HCT116 (cell line): ENCODE results near the gene IFT88. TPM values are rescaled to one million over a fixed set of nuclear protein-coding genes. Genes with fewer than 3 reads are reported as not detected.

Experiments used
- ATAC-seq: fragments of 200-7000 bp; cut with Tn5 transposase; 2 replicates; pipeline ENCODE4 v1.9.1; 2020; ENCODE audit warnings: mild to moderate bottlenecking, moderate library complexity
- BruUV-seq: library from RNA; stranded (reverse); fragments of 400-500 nt; replicated peaks from 2 replicates; lab custom pipeline; 2021; lab: Mats Ljungman, UMichigan
- CTCF ChIA-PET: fragments of 300-600 bp; sonication (Branson Sonifier 250); formaldehyde crosslinking; loops from one replicate; lab custom pipeline; 2021; ENCODE audit warnings: antibody characterized with exemption; lab: Charles Lee
- POLR2A ChIA-PET: fragments of 300-600, 350-600 bp; sonication (Branson Sonifier 250); formaldehyde crosslinking; loops from one replicate; lab custom pipeline; 2021; ENCODE audit warnings: antibody characterized with exemption; lab: Charles Lee
- RAD21 ChIA-PET, 2 experiments: fragments of 300-600 bp; sonication (Branson Sonifier 250); formaldehyde crosslinking; loops; one replicate each; lab custom pipeline; 2023; ENCODE audit warnings: low total read pairs in 2 of 2; ENCODE audit not compliant: uncharacterized antibody in 2 of 2, unreplicated experiment in 2 of 2, low non-redundant PET in 1 of 2; lab: Charles Lee
- DNase-seq: peaks from one replicate; pipeline ENCODE4 v3.0.0-alpha.2; 2010; ENCODE audit warnings: low read depth, low spot score
- H2AFZ ChIP-seq: fragments of 200-600 bp; shearing (Covaris generic), sonication (generic); 2 replicates; pipeline ENCODE4 v1.6.1; 2017; ENCODE audit warnings: low read depth, mixed run types, mixed read lengths, antibody characterized with exemption, low read length; ENCODE audit not compliant: poor library complexity, severe bottlenecking
- H3K27ac ChIP-seq: 2 replicates; pipeline ENCODE4 v1.5.1; 2012; ENCODE audit warnings: low read depth, low read length
- H3K27me3 ChIP-seq: fragments of 200-600 bp; sonication (generic); 2 replicates; pipeline ENCODE4 v1.6.1; 2016; ENCODE audit warnings: mixed run types, low read length, mixed read lengths; ENCODE audit not compliant: insufficient read depth
- H3K36me3 ChIP-seq, 2 experiments: fragments of 200-500 bp in 1 of 2; fragments of 200-600 bp in 1 of 2; sonication (Bioruptor generic) in 1 of 2; sonication (generic) in 1 of 2; 2 replicates each; pipeline versions ENCODE4 v1.5.1 to v1.6.1; 2014 to 2016; ENCODE audit warnings: low read length in 2 of 2, inconsistent platforms in 1 of 2, mixed read lengths in 1 of 2, mixed run types in 1 of 2; ENCODE audit not compliant: insufficient read depth in 2 of 2, control insufficient read depth in 1 of 2
- H3K4me1 ChIP-seq, 2 experiments: fragments of 200-600 bp in 1 of 2; sonication (generic) in 1 of 2; 2 replicates each; pipeline versions ENCODE4 v1.5.1 to v1.6.1; 2012 to 2017; ENCODE audit warnings: low read length in 2 of 2, inconsistent platforms in 1 of 2, mild to moderate bottlenecking in 1 of 2, mixed read lengths in 1 of 2, mixed run types in 1 of 2, moderate library complexity in 1 of 2; ENCODE audit not compliant: insufficient read depth in 2 of 2, control insufficient read depth in 1 of 2
- H3K4me2 ChIP-seq: fragments of 200-600 bp; sonication (generic); 2 replicates; pipeline ENCODE4 v1.6.1; 2017; ENCODE audit warnings: mixed run types, low read length, mixed read lengths
- H3K4me3 ChIP-seq, 2 experiments: fragments of 200-600 bp in 1 of 2; sonication (generic) in 1 of 2; replicated peaks in 1 of 2; 2 replicates each; pipeline ENCODE4 v1.5.1; 2011 to 2016; ENCODE audit warnings: low read length in 2 of 2, control low read depth in 1 of 2, low read depth in 1 of 2, mild to moderate bottlenecking in 1 of 2, mixed read lengths in 1 of 2, mixed run types in 1 of 2
- H3K79me2 ChIP-seq: fragments of 200-600 bp; sonication (generic); 2 replicates; pipeline ENCODE4 v1.6.1; 2017; ENCODE audit warnings: mild to moderate bottlenecking, mixed run types, low read length, moderate library complexity, mixed read lengths; ENCODE audit not compliant: insufficient read depth
- H3K9ac ChIP-seq: fragments of 200-600 bp; sonication (generic); 2 replicates; pipeline ENCODE4 v1.6.1; 2016; ENCODE audit warnings: low read length, mixed read lengths
- H3K9me2 ChIP-seq: fragments of 200-600 bp; sonication (generic), shearing (Covaris generic); 2 replicates; pipeline ENCODE4 v1.6.1; 2017; ENCODE audit warnings: mixed run types, mild to moderate bottlenecking, moderate library complexity; ENCODE audit not compliant: insufficient read depth
- H3K9me3 ChIP-seq, 2 experiments: fragments of 200-500 bp in 1 of 2; fragments of 200-600 bp in 1 of 2; sonication (Bioruptor generic) in 1 of 2; sonication (generic) in 1 of 2; 2 replicates each; pipeline ENCODE4 v1.6.1; 2014 to 2017; ENCODE audit warnings: low read length in 2 of 2, mixed read lengths in 2 of 2, inconsistent platforms in 1 of 2, low read depth in 1 of 2, mild to moderate bottlenecking in 1 of 2, mixed run types in 1 of 2, moderate library complexity in 1 of 2; ENCODE audit not compliant: control insufficient read depth in 1 of 2, insufficient read depth in 1 of 2
- H4K20me1 ChIP-seq: fragments of 200-600 bp; sonication (generic), shearing (Covaris generic); 2 replicates; pipeline ENCODE4 v1.6.1; 2017; ENCODE audit warnings: mixed run types, mild to moderate bottlenecking, moderate library complexity; ENCODE audit not compliant: insufficient read depth
- ATF3 ChIP-seq: IDR thresholded peaks from 2 replicates; pipeline ENCODE4 v1.6.1; 2012
- CTCF ChIP-seq, 3 experiments: fragments of 200-600 bp in 1 of 3; sonication (generic) in 1 of 3; IDR thresholded peaks in 2 of 3; conservative IDR thresholded peaks in 1 of 3; 2 replicates each; pipeline ENCODE4 v1.5.1; 2012 to 2017; ENCODE audit warnings: low read depth in 2 of 3, low read length in 2 of 3, antibody characterized with exemption in 1 of 3, borderline replicate concordance in 1 of 3, control low read depth in 1 of 3, mild to moderate bottlenecking in 1 of 3, mixed read lengths in 1 of 3, mixed run types in 1 of 3, moderate library complexity in 1 of 3; ENCODE audit not compliant: insufficient read depth in 1 of 3
- EGR1 ChIP-seq: IDR thresholded peaks from 2 replicates; pipeline ENCODE4 v1.6.1; 2012; ENCODE audit warnings: low read depth
- EZH2phosphoT487 ChIP-seq: fragments of 200-600 bp; IDR thresholded peaks from 2 replicates; pipeline ENCODE4 v1.6.1; 2018; ENCODE audit warnings: antibody characterized with exemption, borderline replicate concordance
- FOSL1 ChIP-seq: IDR thresholded peaks from 2 replicates; pipeline ENCODE4 v1.6.1; 2012; ENCODE audit warnings: low read depth
- POLR2A ChIP-seq: IDR thresholded peaks from 2 replicates; pipeline ENCODE4 v1.7.0; 2011; ENCODE audit warnings: borderline replicate concordance; ENCODE audit not compliant: insufficient read depth, insufficient read length; ENCODE audit errors: extremely low read depth
- REST ChIP-seq: IDR thresholded peaks from 2 replicates; pipeline ENCODE4 v1.6.1; 2012; ENCODE audit warnings: low read depth
- SP1 ChIP-seq: IDR thresholded peaks from 2 replicates; pipeline ENCODE4 v1.6.1; 2012; ENCODE audit warnings: low read depth
- TCF7L2 ChIP-seq: IDR thresholded peaks from 2 replicates; pipeline ENCODE4 v1.7.0; 2011; ENCODE audit warnings: borderline replicate concordance, inconsistent platforms; ENCODE audit not compliant: insufficient read depth, insufficient read length; ENCODE audit errors: extremely low read depth
- YY1 ChIP-seq: IDR thresholded peaks from 2 replicates; pipeline ENCODE4 v1.6.1; 2011; ENCODE audit warnings: low read length, low read depth, moderate library complexity, mild to moderate bottlenecking; ENCODE audit not compliant: insufficient replicate concordance; ENCODE audit errors: extremely low read depth
- ZBTB33 ChIP-seq: IDR thresholded peaks from 2 replicates; pipeline ENCODE4 v1.6.1; 2011; ENCODE audit warnings: mild to moderate bottlenecking, low read length, moderate library complexity; ENCODE audit not compliant: insufficient replicate concordance; ENCODE audit errors: extremely low read depth
- ZFX ChIP-seq: fragments of 450-650 bp; IDR thresholded peaks from 2 replicates; pipeline ENCODE4 v1.6.1; 2017
- ZNF274 ChIP-seq: fragments of 200-500 bp; sonication (Bioruptor generic); IDR thresholded peaks from 2 replicates; pipeline ENCODE4 v1.6.1; 2014; ENCODE audit warnings: mild to moderate bottlenecking, low read depth, low read length, inconsistent platforms
- intact Hi-C: fragments of 100-400 bp; cut with micrococcal nuclease; formaldehyde crosslinking; loops from 2 replicates; pipeline ENCODE4 v1.10.0; 2022
- total RNA-seq: library from RNA; stranded (reverse); gene quantifications from one replicate; pipeline ENCODE4 v1.2.1, GENCODE V29; 2021; ENCODE audit not compliant: unreplicated experiment

IFT88 gene
- total RNA-seq, 1 experiment from 2014 or later = 13.1 TPM

GRCh38 chr13:20637811-20638210 lies 70.9 kb downstream of the IFT88 start (continued):
- TF ChIP-seq REST = no peak

- CTCF ChIA-PET = no interaction called here
- H3K79me2 ChIP-seq = no peaks in the 10 kb centered on the region
- BruUV-seq = no TSS peak
- no peak for TF ChIP-seq FOSL1
- no peak for TF ChIP-seq ZNF274
- no peak for TF ChIP-seq YY1
- TF ChIP-seq POLR2A = no peak
- TF ChIP-seq SP1 = no peak
- no peak for TF ChIP-seq EZH2phosphoT487
- TF ChIP-seq ZFX = no peak
- TF ChIP-seq ATF3 = no peak
- no peak for TF ChIP-seq EGR1
- no peak for TF ChIP-seq ZBTB33
- TF ChIP-seq TCF7L2 = no peak
- TF ChIP-seq CTCF (IDR thresholded peaks at IDR 0.05 in 2 of 3, conservative IDR thresholded peaks at IDR 0.05 in 1 of 3; ENCODE audit: borderline replicate concordance in 1 of 3, insufficient read depth in 1 of 3, low read depth in 2 of 3, low read length in 2 of 3) = no peak
- TF ChIP-seq, all 23 proteins: peak for 0
- ChIA-PET POLR2A (no interaction called here), RAD21 (no interaction called here)
- no peaks in the 10 kb centered on the region for H3K9me3 ChIP-seq
- no peak overlapping the region for H3K27ac ChIP-seq
- DNase-seq (no peak), ATAC-seq (no peak)
- no peaks in the 10 kb centered on the region for H3K4me1 ChIP-seq
- no peaks in the 10 kb centered on the region for H4K20me1 ChIP-seq
- H2AFZ ChIP-seq = no peak overlapping the region
- no peaks in the 10 kb centered on the region for H3K36me3 ChIP-seq
- intact Hi-C loops = loop anchor here (5.0 kb wide), 1 partner anchor 40 kb away; no protein-coding TSS in a partner anchor
- H3K4me3 ChIP-seq = no peak overlapping the region
- H3K9ac ChIP-seq = no peak overlapping the region
- H3K27me3 ChIP-seq = no peaks in the 10 kb centered on the region
- H3K9me2 ChIP-seq = no peaks in the 10 kb centered on the region
- no peak overlapping the region for H3K4me2 ChIP-seq
Observed at GRCh38 chr13:20647758-20648157, 80.8 kb downstream of the IFT88 start.
